ENCODE data around the gene BAZ2B.
A peak's percentile ranks its signal among the peaks of the same experiment; 100 is the strongest.

The BAZ2B gene

GRCh38 chr2:159573846-159574606 lies 42.3 kb downstream of the BAZ2B start:
- peak; percentile 78 for DNase-seq (ENCODE audit: low read depth)

GRCh38 chr2:159573294-159573693 lies 43.1 kb downstream of the BAZ2B start:
- DNase-seq (ENCODE audit: low read depth), result no peak

- no peak for DNase-seq (ENCODE audit: low read depth)
Measured at GRCh38 chr2:159572459-159572858, 43.9 kb downstream of the BAZ2B start.

- no peak for DNase-seq (ENCODE audit: low read depth)
Measured at GRCh38 chr2:159571540-159572260, 44.6 kb downstream of the BAZ2B start.

GRCh38 chr2:159564081-159564480 lies 52.3 kb downstream of the BAZ2B start:
- DNase-seq (ENCODE audit: low read depth), result peak; percentile 60

GRCh38 chr2:159562248-159562647 lies 54.1 kb downstream of the BAZ2B start:
- peak; percentile 51 for DNase-seq (ENCODE audit: low read depth)

GRCh38 chr2:159561786-159562185 lies 54.6 kb downstream of the BAZ2B start:
- DNase-seq (ENCODE audit: low read depth), result no peak

- DNase-seq (ENCODE audit: low read depth), result no peak
Measured at GRCh38 chr2:159561242-159561641, 55.1 kb downstream of the BAZ2B start.

GRCh38 chr2:159559034-159559433 lies 57.3 kb downstream of the BAZ2B start:
- DNase-seq (ENCODE audit: low read depth), result no peak

- no peak for DNase-seq (ENCODE audit: low read depth)
Measured at GRCh38 chr2:159558479-159558878, 57.9 kb downstream of the BAZ2B start.

GRCh38 chr2:159557437-159558034 lies 58.8 kb downstream of the BAZ2B start:
- peak; percentile 18 for DNase-seq (ENCODE audit: low read depth)

- DNase-seq (ENCODE audit: low read depth), result peak; percentile 4
Measured at GRCh38 chr2:159555651-159556392, 60.5 kb downstream of the BAZ2B start.

- no peak for DNase-seq (ENCODE audit: low read depth)
Measured at GRCh38 chr2:159553727-159554126, 62.6 kb downstream of the BAZ2B start.

GRCh38 chr2:159551806-159552205 lies 64.5 kb downstream of the BAZ2B start:
- DNase-seq (ENCODE audit: low read depth), result peak; percentile 25

- DNase-seq (ENCODE audit: low read depth), result no peak
Measured at GRCh38 chr2:159550231-159550630, 66.1 kb downstream of the BAZ2B start.

- peak; percentile 50 for DNase-seq (ENCODE audit: low read depth)
Measured at GRCh38 chr2:159549234-159549633, 67.1 kb downstream of the BAZ2B start.

GRCh38 chr2:159546716-159547430 lies 69.5 kb downstream of the BAZ2B start:
- DNase-seq (ENCODE audit: low read depth), result no peak

- DNase-seq (ENCODE audit: low read depth), result no peak
Measured at GRCh38 chr2:159546039-159546438, 70.3 kb downstream of the BAZ2B start.

GRCh38 chr2:159545085-159545484 lies 71.3 kb downstream of the BAZ2B start:
- DNase-seq (ENCODE audit: low read depth), result peak; percentile 30

GRCh38 chr2:159542101-159542500 lies 74.2 kb downstream of the BAZ2B start:
- no peak for DNase-seq (ENCODE audit: low read depth)

GRCh38 chr2:159539701-159540100 lies 76.6 kb downstream of the BAZ2B start:
- no peak for DNase-seq (ENCODE audit: low read depth)

GRCh38 chr2:159538801-159539200 lies 77.5 kb downstream of the BAZ2B start:
- DNase-seq (ENCODE audit: low read depth), result no peak

Data from iris pigment epithelial cell (primary cell).